HG03025 (cell line): Measurements from ENCODE around the gene PTCD1.

Experiments
- ATAC-seq: cut with Tn5 transposase; IDR thresholded peaks from one replicate; pipeline ENCODE4 v1.9.1; 2021; ENCODE audit warnings: mild to moderate bottlenecking, moderate library complexity; ENCODE audit not compliant: unreplicated experiment, low FRiP score

PTCD1 gene

DNA sequence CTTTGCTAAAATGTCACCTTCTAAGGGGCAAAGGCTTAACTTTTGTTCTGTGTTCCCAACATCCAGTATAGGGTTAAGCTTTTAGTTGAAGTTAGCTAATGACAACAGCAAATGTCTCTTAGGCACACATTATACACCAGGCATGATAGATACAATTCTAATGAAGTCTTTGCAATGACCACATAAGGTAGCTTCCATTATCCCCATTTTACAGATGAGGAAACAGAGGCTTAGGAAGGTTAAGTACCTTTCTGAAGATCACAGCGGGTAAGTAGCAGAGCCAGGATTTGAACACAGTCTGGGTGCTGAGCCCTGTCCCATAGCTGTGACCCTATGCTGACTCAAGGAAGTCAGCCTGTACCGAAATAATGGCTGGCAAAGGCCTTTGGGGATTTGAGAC lies 28.0 kb downstream of the PTCD1 start:
- no peak for ATAC-seq

- ATAC-seq: no peak
These were observed 28.8 kb downstream of the PTCD1 start for GRCh38 chr7:99409806-99410205.

- ATAC-seq: peak; percentile 3
These were observed 29.4 kb downstream of the PTCD1 start for GRCh38 chr7:99409192-99409572.

DNA sequence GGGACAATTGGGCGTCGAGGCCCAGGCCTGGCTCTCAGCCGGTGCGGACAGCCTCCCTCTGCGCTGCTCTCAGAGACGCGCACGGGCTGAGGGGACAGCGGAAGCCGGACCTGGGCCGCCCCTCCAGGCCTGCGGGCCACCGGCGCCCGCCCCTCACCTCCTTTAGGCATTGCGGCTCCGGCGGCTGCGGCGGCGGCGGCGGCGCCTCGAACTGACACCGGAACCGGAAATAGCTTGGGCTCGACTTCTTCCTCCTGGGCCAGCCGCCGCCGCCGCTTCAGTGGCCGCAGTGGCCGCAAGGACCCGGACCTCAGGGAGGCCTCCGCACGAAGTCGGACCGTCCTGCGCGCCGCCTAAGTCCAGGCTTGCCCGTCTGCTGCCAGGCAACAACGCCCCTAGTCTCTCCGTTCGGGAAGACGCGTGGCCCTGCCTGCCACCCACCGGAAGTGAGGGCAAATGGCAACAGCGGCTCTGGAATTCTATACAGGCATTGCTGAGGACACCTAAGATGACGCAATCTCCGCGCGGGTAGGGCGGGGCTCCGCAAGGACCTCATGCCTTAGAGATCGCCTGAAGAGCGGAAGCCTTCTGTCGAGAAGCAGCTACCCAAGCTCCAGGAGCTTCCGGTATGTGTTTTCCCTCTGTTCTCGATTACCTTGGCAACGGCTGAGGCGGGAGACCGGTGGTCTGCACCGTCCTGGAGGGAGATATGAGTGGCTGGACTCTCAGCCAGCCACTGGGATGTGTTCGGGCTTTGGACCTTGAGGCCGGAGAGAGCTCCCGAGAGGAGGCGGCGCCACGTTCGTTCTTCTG lies 30.0 kb downstream of the PTCD1 start, which contains the start of the genes BUD31 and PDAP1:
TSS of gene BUD31 (plus strand) at position 591 of the 813 bp plus-strand sequence. CDS start 2,124 bp downstream, outside the sequence.
TSS of gene PDAP1 (minus strand) at position 219 of the 813 bp plus-strand sequence. CDS start at position 170, 49 bp downstream.
- peak; percentile 77 for ATAC-seq

- no peak for ATAC-seq
These were observed 30.7 kb downstream of the PTCD1 start for GRCh38 chr7:99407872-99408378.

- ATAC-seq: no peak
These were observed 32.0 kb downstream of the PTCD1 start for GRCh38 chr7:99406557-99406956.

GRCh38 chr7:99404977-99405320 lies 33.6 kb downstream of the PTCD1 start:
- no peak for ATAC-seq

- ATAC-seq: no peak
These were observed 34.2 kb downstream of the PTCD1 start for GRCh38 chr7:99404235-99404976.

DNA sequence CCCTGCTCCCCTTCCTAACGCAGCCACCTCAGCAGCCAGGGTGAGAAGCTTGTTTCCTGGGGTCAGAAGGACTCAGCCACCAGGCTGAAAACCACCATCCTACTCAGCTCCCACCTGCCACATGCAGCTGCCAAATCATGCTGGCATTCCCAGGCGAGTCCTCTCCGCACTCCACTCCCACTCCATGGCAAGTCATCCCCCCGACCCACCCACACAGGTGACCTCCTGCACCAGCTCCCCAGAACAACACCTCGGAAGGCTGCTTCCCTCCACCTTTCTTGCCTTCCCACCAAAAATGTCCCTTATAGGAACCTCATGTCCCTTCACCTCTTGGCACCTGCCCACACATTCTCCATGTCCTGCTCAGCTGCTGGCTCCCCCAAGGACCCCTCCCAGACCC lies 34.8 kb downstream of the PTCD1 start:
- no peak for ATAC-seq

DNA sequence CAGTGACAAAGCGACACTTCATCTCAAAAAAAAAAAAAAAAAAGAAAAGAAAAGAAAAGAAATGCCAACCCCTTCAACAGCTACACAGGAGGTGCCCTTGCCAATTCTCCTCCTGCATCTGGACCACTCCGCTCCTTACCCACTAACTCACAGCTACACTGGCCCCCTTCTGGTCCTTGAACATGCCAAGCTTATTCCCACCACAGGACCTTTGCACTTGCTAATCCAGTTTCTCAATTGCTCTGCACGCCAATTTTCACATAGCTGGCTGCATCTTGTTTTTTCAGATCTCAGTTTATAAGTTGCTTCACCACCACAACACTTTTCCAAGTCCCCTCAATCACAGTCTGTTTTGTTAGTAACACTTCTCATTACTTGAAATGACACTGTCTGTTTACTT lies 35.7 kb downstream of the PTCD1 start:
- no peak for ATAC-seq

DNA sequence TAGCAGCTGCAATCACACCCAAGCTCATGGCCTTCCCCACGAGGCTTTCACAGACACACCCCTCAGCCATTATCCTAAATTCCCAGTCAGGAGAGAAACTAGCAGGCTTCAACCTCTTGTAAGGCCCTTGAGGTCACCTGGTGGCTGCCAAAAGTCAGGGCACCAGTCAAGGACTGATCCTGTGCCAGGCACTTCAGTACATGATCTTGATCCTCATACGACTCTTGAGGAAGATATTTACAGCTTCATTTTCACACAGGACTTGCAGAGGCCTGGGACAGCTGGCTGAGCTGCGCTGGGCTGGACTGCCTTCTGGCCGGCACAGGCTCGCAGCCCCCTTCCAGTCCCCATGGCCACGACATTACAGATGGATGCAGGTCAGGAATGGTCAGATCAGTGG lies 39.0 kb downstream of the PTCD1 start:
- ATAC-seq: no peak

- no peak for ATAC-seq
These were observed 39.6 kb downstream of the PTCD1 start for GRCh38 chr7:99398891-99399445.

DNA sequence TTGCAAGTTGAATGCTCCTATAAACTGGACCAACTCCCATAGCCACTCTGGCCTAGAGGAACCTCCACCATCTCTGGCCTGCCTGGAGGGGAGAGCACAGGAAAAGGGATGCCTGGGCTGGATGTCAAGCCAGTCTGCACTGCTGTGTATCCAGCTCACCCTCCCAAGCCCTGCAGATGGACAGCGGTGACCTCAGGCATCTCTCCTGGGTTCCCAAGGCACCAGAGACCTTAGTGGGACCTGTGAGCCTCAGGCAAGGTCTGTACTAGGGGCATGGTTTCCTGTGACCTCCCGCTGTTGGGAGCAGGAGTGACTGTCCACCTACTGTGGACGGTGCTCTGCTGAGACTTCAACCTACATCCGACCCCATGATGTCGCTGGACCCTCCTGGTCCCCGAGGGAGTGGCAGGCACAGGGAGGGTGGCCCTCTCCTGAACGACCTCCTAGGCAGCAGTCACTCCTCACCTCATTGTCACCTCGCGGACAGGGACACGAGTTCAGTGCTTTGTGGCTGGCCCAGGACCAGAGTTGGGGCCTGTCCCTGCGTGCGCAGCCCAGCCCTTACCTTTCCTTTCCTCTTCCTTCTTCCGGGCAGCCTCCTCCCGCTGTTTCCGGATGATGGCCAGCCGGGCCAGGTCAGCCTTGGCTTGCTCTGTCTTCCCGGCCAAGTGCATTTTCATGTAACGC lies 41.2 kb downstream of the PTCD1 start:
- ATAC-seq: no peak

GRCh38 chr7:99396418-99397296 lies 41.9 kb downstream of the PTCD1 start:
- ATAC-seq: no peak

- ATAC-seq: no peak
These were observed 42.8 kb downstream of the PTCD1 start for GRCh38 chr7:99395616-99396327.

- no peak for ATAC-seq
These were observed 44.5 kb downstream of the PTCD1 start for GRCh38 chr7:99394188-99394502.

DNA sequence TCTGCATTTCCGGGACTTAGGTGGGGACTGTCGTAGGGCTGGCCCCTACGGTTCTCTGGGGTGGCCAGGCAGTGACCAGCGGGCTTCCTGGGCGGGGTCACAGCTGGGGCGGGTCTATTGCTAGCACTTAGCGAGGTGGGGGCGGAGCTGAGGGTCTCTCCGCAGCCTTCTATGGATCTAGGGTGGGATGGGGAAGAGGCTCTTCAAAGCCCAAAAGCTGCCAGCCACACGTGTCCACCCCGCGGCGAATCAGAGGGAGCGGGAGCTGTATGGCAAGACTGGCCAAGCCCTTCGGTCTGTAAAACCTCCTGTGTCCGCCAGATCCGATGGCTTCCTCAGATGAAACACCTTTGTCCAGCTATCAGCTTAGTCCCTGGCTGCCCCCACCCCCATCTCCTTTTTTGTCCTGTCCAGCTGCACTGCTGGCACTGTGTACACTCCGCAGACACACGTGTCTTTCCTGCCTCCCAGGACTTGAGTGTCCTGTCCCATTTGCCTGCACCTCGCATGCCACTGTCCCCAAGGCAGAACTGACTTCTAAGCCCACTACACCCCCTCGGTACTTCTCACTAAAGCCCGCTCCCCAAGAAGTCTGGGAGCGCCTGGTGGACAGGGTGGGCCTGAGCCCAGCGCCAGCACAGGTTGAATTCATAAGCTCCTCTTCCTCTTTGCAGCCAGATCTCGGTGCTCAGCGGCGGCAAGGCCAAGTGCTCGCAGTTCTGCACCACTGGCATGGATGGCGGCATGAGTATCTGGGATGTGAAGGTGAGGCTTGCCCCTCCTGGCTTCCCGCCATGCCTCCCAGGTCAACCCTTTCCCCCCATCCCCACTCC lies 45.0 kb downstream of the PTCD1 start:
- no peak for ATAC-seq

- ATAC-seq: no peak
These were observed 45.8 kb downstream of the PTCD1 start for GRCh38 chr7:99392659-99393354.
